ENCODE measurements around the gene GDPD3.

Gene GDPD3

GRCh38 chr16:30142672-30143346 is 29.5 kb upstream of the GDPD3 start:
- Histone ChIP-seq H3K79me1 (ENCODE audit: low read length) (no peaks in the 10 kb centered on the region), H2BK5ac (ENCODE audit: low read length) (no peak overlapping the region), H3K36me3 (ENCODE audit: control insufficient read depth, insufficient read depth, low read length) (no peaks in the 10 kb centered on the region), H3K56ac (ENCODE audit: low read length) (no peak overlapping the region), H2AK5ac (ENCODE audit: low read length) (no peak overlapping the region), H3K23ac (ENCODE audit: low read length) (no peak overlapping the region), H3K9ac (ENCODE audit: low read length) (no peak overlapping the region), H2BK120ac (ENCODE audit: low read depth, low read length) (no peak overlapping the region), H3K4me3 (ENCODE audit: low read length) (no peak overlapping the region), H3K79me2 (ENCODE audit: control insufficient read depth, insufficient read depth, low read length) (no peaks in the 10 kb centered on the region), H4K5ac (ENCODE audit: low read length) (no peak overlapping the region), H3K4me1 (ENCODE audit: control insufficient read depth, low read depth, low read length) (no peaks in the 10 kb centered on the region), H3K18ac (ENCODE audit: low read length) (no peak overlapping the region), H2BK15ac (replicated peaks; ENCODE audit: low read depth) (no peak overlapping the region), H3K4ac (ENCODE audit: low read depth, low read length) (no peak overlapping the region), H4K8ac (ENCODE audit: low read depth, low read length) (no peak overlapping the region), H3K4me2 (ENCODE audit: low read length) (no peak overlapping the region), H3K27me3 (ENCODE audit: insufficient read depth, low read length, poor library complexity) (no peaks in the 10 kb centered on the region), H3K27ac (ENCODE audit: low read depth, low read length) (no peak overlapping the region)
- DNase-seq = peak; percentile 61
- no CpG with 5 or more reads among the region's 13 CpGs for WGBS (ENCODE audit: extremely low coverage, insufficient coverage, low lambda C conversion rate)

- no peak overlapping the region for H2AK5ac ChIP-seq (ENCODE audit: low read length)
- no peak overlapping the region for H4K8ac ChIP-seq (ENCODE audit: low read depth, low read length)
- no peaks in the 10 kb centered on the region for H3K79me1 ChIP-seq (ENCODE audit: low read length)
- H3K27ac ChIP-seq (ENCODE audit: low read depth, low read length) = no peak overlapping the region
- no peak overlapping the region for H2BK120ac ChIP-seq (ENCODE audit: low read depth, low read length)
- H4K5ac ChIP-seq (ENCODE audit: low read length) = no peak overlapping the region
- no peak overlapping the region for H3K4ac ChIP-seq (ENCODE audit: low read depth, low read length)
- no peak overlapping the region for H3K56ac ChIP-seq (ENCODE audit: low read length)
- no peak overlapping the region for H2BK5ac ChIP-seq (ENCODE audit: low read length)
- H3K4me1 ChIP-seq (ENCODE audit: control insufficient read depth, low read depth, low read length) = no peaks in the 10 kb centered on the region
- no peak overlapping the region for H2BK15ac ChIP-seq (replicated peaks; ENCODE audit: low read depth)
- no peak overlapping the region for H3K4me2 ChIP-seq (ENCODE audit: low read length)
- no peaks in the 10 kb centered on the region for H3K36me3 ChIP-seq (ENCODE audit: control insufficient read depth, insufficient read depth, low read length)
- no peak overlapping the region for H3K4me3 ChIP-seq (ENCODE audit: low read length)
- DNase-seq = no peak
- H3K23ac ChIP-seq (ENCODE audit: low read length) = no peak overlapping the region
- no peaks in the 10 kb centered on the region for H3K79me2 ChIP-seq (ENCODE audit: control insufficient read depth, insufficient read depth, low read length)
- H3K27me3 ChIP-seq (ENCODE audit: insufficient read depth, low read length, poor library complexity) = no peaks in the 10 kb centered on the region
- H3K18ac ChIP-seq (ENCODE audit: low read length) = no peak overlapping the region
- no CpG with 5 or more reads among the region's 2 CpGs for WGBS (ENCODE audit: extremely low coverage, insufficient coverage, low lambda C conversion rate)
- no peak overlapping the region for H3K9ac ChIP-seq (ENCODE audit: low read length)
Observed at GRCh38 chr16:30141750-30142149, 28.4 kb upstream of the GDPD3 start.

- H3K4me3 ChIP-seq (ENCODE audit: low read length) = no peak overlapping the region
- H4K8ac ChIP-seq (ENCODE audit: low read depth, low read length) = no peak overlapping the region
- H2BK120ac ChIP-seq (ENCODE audit: low read depth, low read length) = no peak overlapping the region
- H3K4ac ChIP-seq (ENCODE audit: low read depth, low read length) = no peak overlapping the region
- H3K56ac ChIP-seq (ENCODE audit: low read length) = no peak overlapping the region
- H4K5ac ChIP-seq (ENCODE audit: low read length) = no peak overlapping the region
- H2BK5ac ChIP-seq (ENCODE audit: low read length) = no peak overlapping the region
- H3K27me3 ChIP-seq (ENCODE audit: insufficient read depth, low read length, poor library complexity) = no peaks in the 10 kb centered on the region
- H3K4me2 ChIP-seq (ENCODE audit: low read length) = no peak overlapping the region
- WGBS (ENCODE audit: extremely low coverage, insufficient coverage, low lambda C conversion rate) = no CpG with 5 or more reads among the region's 13 CpGs
- no peak overlapping the region for H3K27ac ChIP-seq (ENCODE audit: low read depth, low read length)
- no peak overlapping the region for H2BK15ac ChIP-seq (replicated peaks; ENCODE audit: low read depth)
- H3K79me1 ChIP-seq (ENCODE audit: low read length) = no peaks in the 10 kb centered on the region
- H3K79me2 ChIP-seq (ENCODE audit: control insufficient read depth, insufficient read depth, low read length) = no peaks in the 10 kb centered on the region
- H3K36me3 ChIP-seq (ENCODE audit: control insufficient read depth, insufficient read depth, low read length) = no peaks in the 10 kb centered on the region
- no peak for DNase-seq
- no peak overlapping the region for H3K9ac ChIP-seq (ENCODE audit: low read length)
- no peaks in the 10 kb centered on the region for H3K4me1 ChIP-seq (ENCODE audit: control insufficient read depth, low read depth, low read length)
- no peak overlapping the region for H3K18ac ChIP-seq (ENCODE audit: low read length)
- no peak overlapping the region for H2AK5ac ChIP-seq (ENCODE audit: low read length)
- H3K23ac ChIP-seq (ENCODE audit: low read length) = no peak overlapping the region
Observed at GRCh38 chr16:30139583-30140481, 26.5 kb upstream of the GDPD3 start.

- no peak for DNase-seq
- Histone ChIP-seq H2BK15ac (replicated peaks; ENCODE audit: low read depth) (no peak overlapping the region), H3K79me1 (ENCODE audit: low read length) (no peaks in the 10 kb centered on the region), H2BK5ac (ENCODE audit: low read length) (no peak overlapping the region), H4K8ac (ENCODE audit: low read depth, low read length) (no peak overlapping the region), H2AK5ac (ENCODE audit: low read length) (no peak overlapping the region), H3K36me3 (ENCODE audit: control insufficient read depth, insufficient read depth, low read length) (no peaks in the 10 kb centered on the region), H3K4me1 (ENCODE audit: control insufficient read depth, low read depth, low read length) (no peaks in the 10 kb centered on the region), H3K27ac (ENCODE audit: low read depth, low read length) (no peak overlapping the region), H2BK120ac (ENCODE audit: low read depth, low read length) (no peak overlapping the region), H3K56ac (ENCODE audit: low read length) (no peak overlapping the region), H3K4ac (ENCODE audit: low read depth, low read length) (no peak overlapping the region), H3K4me2 (ENCODE audit: low read length) (no peak overlapping the region), H3K9ac (ENCODE audit: low read length) (no peak overlapping the region), H3K79me2 (ENCODE audit: control insufficient read depth, insufficient read depth, low read length) (no peaks in the 10 kb centered on the region), H4K5ac (ENCODE audit: low read length) (no peak overlapping the region), H3K4me3 (ENCODE audit: low read length) (no peak overlapping the region), H3K18ac (ENCODE audit: low read length) (no peak overlapping the region), H3K23ac (ENCODE audit: low read length) (no peak overlapping the region), H3K27me3 (ENCODE audit: insufficient read depth, low read length, poor library complexity) (no peaks in the 10 kb centered on the region)
- WGBS (ENCODE audit: extremely low coverage, insufficient coverage, low lambda C conversion rate) = no CpG with 5 or more reads among the region's 8 CpGs
Observed at GRCh38 chr16:30137897-30138296, 24.6 kb upstream of the GDPD3 start.

GRCh38 chr16:30136971-30137605 is 23.8 kb upstream of the GDPD3 start:
- Histone ChIP-seq H2AK5ac (ENCODE audit: low read length) (no peak overlapping the region), H4K5ac (ENCODE audit: low read length) (no peak overlapping the region), H3K27ac (ENCODE audit: low read depth, low read length) (no peak overlapping the region), H3K4ac (ENCODE audit: low read depth, low read length) (no peak overlapping the region), H3K4me3 (ENCODE audit: low read length) (no peak overlapping the region), H3K27me3 (ENCODE audit: insufficient read depth, low read length, poor library complexity) (no peaks in the 10 kb centered on the region), H3K56ac (ENCODE audit: low read length) (no peak overlapping the region), H2BK5ac (ENCODE audit: low read length) (no peak overlapping the region), H3K9ac (ENCODE audit: low read length) (no peak overlapping the region), H3K23ac (ENCODE audit: low read length) (no peak overlapping the region), H3K18ac (ENCODE audit: low read length) (no peak overlapping the region), H4K8ac (ENCODE audit: low read depth, low read length) (no peak overlapping the region), H3K36me3 (ENCODE audit: control insufficient read depth, insufficient read depth, low read length) (no peaks in the 10 kb centered on the region), H3K4me2 (ENCODE audit: low read length) (no peak overlapping the region), H2BK15ac (replicated peaks; ENCODE audit: low read depth) (no peak overlapping the region), H3K4me1 (ENCODE audit: control insufficient read depth, low read depth, low read length) (no peaks in the 10 kb centered on the region), H2BK120ac (ENCODE audit: low read depth, low read length) (no peak overlapping the region), H3K79me2 (ENCODE audit: control insufficient read depth, insufficient read depth, low read length) (no peaks in the 10 kb centered on the region), H3K79me1 (ENCODE audit: low read length) (no peaks in the 10 kb centered on the region)
- no peak for DNase-seq
- WGBS (ENCODE audit: extremely low coverage, insufficient coverage, low lambda C conversion rate) = no CpG with 5 or more reads among the region's 11 CpGs

Measured in mesendoderm (in vitro differentiated cells).